Tibial nerve (tissue), 4 donors: ENCODE results near the gene INPP5A.

ENCODE experiments used
- CTCF ChIP-seq, 5 experiments: fragments of 200-600 bp in 3 of 5; fragments of 450-650 bp in 2 of 5; sonication (generic) in 3 of 5; IDR thresholded peaks; one replicate each; pipeline ENCODE4 v1.5.1; 2016 to 2019; ENCODE audit warnings: antibody characterized with exemption in 5 of 5, mild to moderate bottlenecking in 3 of 5, moderate library complexity in 2 of 5
- EP300 ChIP-seq, 2 donors: sonication (generic); formaldehyde crosslinking; IDR thresholded peaks; one replicate each; pipeline ENCODE4 v1.6.1; 2017; ENCODE audit warnings: antibody characterized with exemption in 2 of 2, mild to moderate bottlenecking in 1 of 2
- POLR2A ChIP-seq, 2 donors: fragments of 450-650 bp; IDR thresholded peaks; one replicate each; pipeline ENCODE4 v1.6.1; 2017; ENCODE audit warnings: antibody characterized with exemption in 2 of 2, mild to moderate bottlenecking in 2 of 2, moderate library complexity in 2 of 2

- TF ChIP-seq CTCF (IDR thresholded peaks at IDR 0.05) (no peak), POLR2A (IDR thresholded peaks at IDR 0.05) (no peak), EP300 (IDR thresholded peaks at IDR 0.05) (no peak)
Measured at GRCh38 chr10:132551808-132552130, 14.2 kb downstream of the INPP5A start.
